Activated T-helper 1 cell treated with anti-CD3 and anti-CD28 coated beads, Interleukin-2, amount 50 U/mL, for 16 hours (primary cell): ENCODE data around the gene DGCR2.
"Not testable (repeated sequence)": the region's sequence is repeated elsewhere in the genome, so short reads cannot be mapped to it uniquely, and the experiment has no call there.

ENCODE experiments used
- DNase-seq, 2 donors: peaks; one replicate each; pipeline ENCODE4 v3.0.0-alpha.2; 2020; ENCODE audit warnings: low read depth in 1 of 2, low spot score in 1 of 2

The DGCR2 gene

DNA sequence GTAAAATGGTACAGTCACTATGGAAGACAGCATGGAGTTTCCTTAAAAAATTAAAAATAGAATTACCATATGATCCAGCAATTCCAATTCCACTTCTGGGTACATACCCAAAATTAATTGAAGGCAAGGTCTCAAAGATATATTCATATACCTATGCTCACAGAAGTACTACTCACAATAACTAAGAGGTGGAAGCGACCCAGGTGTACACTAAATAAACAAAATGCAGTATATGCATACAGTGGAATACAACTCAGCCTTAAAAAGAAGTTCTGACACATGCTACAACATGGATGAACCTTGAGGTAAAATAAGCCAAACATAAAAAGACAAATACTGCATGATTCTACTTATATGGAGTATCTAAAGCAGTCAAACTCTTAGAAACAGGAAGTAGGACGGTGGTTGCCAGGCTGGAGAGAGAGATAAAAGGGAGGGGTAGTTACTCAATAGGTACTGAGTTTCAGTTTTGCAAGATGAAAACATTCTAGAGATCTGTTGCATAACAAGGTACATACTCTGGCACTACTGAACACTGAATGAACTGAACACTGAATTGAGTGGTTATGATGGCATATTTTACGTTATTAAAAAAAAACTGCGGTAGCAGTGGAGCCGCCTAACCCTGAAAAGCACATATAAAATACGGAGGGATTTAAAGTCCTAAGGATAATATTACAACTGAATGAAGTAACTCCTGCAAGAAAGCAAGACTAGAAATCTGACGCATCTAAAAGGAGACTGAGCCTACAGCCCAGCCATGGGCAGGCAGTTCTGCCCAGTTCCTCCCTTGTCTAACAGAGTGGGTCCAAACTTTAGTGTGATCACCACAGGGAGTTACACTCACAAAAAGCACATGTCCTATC is 12.8 kb downstream of the DGCR2 start:
- peak in 1 of 2 donors; percentile 25 for DNase-seq

DNA sequence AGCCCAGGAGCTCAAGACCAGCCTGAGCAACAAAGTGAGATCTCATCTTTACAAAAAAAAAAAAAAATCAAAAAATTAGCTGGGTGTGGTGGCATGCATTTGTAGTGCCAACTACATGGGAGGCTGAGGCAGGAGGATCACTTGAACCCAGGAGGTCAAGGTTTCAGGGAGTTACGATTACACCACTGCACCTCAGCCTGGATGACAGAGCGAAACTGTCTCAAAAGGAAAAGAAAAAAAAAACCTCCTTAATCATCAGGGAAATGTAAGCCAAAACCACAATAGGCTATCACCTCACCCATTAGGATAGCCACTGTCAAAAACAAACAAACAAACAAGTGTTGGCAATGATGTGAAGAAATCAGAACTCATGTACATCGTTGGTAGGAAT is 13.4 kb downstream of the DGCR2 start:
- no peak for DNase-seq

DNA sequence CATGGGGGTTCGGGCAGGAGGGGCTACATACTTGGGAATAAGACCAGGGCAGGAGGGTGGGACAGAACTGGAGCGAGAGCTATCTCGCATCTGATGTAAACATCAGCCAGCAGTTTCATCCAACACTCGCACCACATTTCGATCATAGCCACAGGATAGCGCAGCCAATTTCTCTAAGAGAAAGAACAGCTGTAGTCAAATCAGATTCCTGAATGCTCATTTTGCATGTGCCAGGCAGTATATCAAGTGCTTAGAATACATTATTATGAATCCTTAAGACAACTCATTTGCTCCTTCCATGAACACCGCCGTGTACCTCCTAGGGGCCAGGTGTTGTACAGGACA is 14.5 kb downstream of the DGCR2 start:
- DNase-seq, result no peak

DNA sequence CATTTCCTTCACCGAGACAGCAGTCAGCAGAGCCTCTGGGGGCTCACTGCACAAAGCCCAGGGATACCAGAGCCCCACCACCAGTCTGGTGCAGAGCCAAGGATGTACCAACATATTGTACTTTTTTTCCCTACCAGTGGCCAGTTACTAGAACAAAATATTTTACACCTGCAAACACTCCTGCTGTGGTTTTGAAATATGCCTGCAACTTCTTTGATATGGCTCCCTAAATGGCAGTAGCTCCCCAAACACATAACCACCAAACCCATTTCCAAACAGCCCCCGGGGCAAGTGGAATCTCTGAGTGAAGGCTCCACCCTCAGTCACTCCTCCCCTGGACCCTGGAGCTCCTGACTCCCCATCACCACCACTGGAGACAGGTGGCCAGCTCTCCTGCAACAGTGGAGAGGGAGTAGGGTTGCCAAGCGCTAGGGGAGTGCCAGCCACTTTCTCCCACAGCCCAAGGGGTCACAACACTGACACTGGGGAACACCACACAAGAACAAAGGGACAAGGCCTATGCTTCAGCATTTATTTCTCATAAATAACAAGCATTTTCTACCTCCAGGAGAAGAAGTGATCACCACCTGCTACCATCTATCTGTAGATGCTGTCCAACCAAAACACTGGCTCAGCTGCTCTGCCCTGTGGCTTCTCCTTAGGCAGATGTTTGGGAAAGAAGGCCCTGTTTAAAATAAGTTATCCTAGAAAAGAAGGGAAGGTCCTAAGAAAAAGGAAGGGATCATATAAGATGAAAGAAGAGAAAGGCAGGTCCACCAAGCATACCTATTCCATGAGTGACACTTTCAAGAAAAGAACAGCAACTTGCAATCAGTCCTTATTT is 15.1 kb downstream of the DGCR2 start:
- DNase-seq, result no peak

DNA sequence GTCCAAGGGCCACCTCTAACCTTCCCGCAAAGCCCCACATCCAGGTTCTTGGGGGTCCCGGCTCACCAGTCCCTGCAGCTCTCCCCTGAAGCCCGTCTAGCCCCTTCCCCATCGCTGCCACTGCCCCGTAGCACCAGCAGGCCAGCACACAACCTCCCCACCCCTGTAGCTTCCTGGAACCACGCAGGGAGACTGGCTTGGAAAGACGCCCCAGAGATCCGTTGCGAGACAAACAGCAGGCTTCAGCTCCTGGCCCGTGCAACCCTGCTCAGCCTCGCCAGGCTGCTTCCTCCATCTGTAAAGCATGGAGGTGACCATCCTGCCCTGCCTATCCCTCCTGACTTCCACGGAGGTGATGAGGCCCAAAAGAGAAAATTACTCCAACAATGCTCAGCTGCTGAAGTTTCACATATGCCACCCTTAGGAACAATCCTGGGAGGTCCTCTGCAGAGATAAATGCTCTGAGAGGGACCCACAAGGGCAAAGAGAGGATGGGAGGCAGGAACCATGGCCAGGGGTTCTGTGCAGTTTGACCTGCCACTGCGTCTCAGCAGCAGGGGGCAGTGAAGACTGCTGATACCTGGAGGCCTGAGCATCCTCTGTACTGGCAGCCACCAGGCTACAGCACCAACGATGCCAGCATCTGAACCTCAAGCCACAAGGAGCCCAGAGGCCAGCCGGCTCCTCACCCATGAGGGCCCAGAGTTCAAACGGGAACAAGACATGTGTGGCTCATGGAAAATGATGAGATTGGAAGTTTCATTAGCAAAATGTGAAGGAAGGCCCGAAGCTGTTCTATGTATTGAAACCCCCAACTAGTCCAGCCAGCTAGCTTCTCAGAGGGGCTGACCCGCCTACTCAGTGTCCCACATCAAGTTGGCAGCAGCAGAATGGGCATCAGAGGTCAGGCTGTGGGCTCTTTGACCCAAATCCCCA is 16.1 kb downstream of the DGCR2 start:
- peak; percentile 13 to 15 for DNase-seq

DNA sequence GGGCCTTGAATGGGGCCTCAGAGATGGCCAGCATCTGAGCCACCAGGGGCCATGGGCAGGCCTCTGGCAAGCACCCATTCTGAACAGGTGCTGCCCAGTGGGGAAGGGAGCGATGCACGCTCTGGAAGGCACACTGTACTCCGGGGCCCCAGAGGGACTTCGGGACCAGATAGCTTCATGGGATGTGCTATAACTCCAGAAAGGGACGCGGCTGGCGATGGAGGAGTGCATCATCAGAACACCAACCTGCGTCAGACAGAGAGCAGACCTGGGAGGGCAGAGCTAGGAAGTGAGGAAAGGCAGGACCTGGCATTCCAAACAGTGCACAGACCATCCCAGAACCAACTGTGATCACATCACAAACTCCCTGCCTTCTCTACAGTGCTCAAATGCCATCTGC is 16.8 kb downstream of the DGCR2 start:
- DNase-seq, result no peak

DNA sequence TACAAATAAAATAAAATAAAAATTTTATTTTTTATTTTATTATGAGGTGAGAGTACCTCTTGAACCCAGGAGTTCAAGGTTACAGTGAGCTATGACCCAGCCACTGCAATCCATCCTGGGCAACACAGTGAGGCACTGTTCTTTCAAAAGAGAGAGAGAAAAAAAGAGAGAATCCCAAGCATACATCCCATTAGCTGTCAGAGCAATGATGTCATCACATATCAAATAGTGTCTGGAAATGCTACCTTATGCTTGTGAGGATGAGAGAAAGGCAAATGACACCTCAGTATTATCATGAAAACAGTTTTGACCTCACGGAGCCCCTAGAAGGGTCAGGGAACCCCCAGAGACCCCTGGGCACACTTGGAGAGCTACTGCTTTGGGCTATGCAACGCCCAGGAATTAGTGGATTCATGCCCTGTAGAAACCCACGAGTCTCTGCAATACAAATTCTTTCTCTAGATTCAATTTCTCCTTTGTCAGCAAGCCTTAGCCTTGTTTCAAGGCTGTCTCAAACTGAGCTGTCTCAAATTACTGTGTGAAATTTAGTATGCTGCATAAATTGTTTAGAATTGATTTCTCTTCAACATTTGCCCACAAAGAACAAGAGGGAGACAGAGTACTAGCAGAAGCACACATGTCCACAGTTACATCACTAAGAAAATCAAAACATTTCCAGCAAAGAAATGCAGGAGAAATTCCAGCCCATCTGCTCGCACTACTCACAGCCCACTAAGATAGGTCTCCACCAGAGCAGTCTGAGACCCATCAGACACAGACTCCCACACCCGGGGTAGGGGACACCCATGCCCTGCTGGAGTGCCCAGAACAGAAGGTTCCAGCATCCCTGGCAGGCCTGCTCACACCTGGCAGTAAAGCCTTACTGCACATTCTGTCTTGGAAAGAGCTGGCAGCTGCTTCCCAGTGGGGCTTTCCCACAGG is 18.1 kb downstream of the DGCR2 start:
- DNase-seq, result no peak

DNA sequence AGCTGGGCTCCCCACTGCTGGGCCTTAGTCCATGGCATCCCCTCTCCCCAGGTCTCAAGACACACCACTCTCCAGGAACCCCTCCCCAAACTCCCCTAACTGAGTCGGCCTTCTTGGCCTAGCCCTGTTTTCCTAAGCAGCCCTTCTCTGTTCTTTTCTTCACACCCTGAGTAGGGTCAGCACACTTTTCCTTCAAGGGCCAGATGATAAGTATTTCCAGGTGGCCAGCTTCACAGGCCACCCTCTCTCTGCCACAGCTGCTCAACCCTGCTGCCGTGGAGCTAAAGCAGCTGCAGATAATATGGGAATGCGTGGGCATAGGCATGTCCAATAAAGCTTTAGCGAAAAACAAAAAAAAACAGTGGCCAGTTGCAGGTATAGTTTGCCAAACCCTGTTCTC is 24.1 kb downstream of the DGCR2 start:
- DNase-seq, result no peak

DNA sequence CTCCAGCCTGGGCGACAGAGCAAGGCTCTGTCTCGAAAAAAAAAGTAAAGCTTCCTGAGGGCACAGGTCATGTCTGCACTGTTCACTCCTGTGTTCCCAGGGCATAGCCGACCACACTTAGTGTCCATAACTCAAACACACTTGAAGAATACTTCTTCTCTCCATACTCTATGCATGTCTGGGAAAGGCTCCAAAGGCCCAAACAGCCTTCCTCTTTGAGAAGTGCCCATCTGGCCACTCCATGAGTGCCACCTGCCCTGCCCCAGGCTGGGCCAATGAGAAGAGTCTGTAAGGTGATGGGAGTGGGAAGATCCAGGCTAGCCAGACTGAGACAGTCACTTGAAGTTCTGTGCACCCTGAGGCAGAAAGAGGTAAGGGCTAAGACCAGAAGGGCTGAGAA is 24.7 kb downstream of the DGCR2 start:
- DNase-seq, result no peak

DNA sequence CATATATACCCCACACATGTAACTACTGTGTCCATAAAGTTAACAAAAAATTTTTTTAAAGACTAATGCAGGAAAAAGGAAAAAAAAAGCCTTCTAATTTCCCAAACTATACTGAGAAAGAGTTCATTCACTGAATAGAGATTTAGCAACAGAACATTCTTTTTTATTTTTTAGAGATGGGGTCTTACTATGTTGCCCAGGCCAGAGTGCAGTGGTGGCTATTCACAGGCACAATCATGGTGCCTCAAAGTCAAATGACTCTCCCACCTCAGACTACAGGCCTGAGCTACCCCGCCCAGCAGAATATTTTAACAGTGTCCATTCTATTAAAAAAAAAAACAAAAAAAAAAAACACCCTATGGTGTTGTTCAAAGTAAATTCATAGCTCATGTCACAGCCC is 25.7 kb downstream of the DGCR2 start:
- no peak for DNase-seq

DNA sequence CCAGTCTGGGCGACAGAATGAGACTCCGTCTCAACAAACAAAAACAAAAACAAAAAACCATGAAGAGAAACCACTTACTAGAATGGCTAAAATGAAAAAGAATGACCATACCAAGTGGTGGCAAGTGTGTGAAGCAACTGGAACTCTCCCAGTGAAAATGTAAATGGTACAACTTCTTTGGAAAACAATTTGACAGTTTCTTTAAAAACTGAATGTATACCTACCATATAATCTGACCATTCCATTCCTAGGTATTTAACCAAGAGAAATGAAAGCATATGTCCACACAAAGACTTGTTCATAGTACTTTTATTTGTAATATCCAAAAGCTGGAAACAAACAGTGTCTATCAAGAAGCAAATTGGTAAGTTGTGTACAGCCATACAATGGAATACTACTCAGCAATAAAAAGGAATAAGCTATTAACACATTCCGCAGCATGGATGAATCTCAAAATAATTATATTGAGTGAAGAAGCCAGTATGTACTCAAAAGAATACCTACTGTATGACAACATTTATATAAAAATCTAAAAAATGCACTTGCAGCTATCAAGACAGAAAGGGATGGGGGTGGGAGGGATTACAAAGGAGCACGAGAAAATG is 27.7 kb downstream of the DGCR2 start:
- DNase-seq, result no peak

DNA sequence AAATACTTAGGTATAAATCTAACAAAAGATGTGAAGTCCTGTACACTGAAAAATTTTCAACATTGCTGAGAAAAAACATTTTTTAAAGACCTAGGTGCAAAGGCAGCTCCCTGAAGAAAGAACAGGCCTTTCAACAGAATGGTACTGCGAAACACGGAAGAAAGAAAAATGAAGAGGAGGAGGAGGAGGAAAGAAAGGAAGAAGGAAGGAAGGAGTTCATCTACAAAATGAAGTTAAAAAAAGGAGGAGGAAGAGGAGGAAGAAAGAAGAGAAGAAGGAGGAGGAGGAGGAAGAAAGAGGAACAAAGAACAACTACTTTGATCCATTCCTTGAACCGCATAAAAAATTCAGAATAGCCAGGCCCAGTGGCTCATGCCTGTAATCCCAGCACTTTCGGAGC is 29.5 kb downstream of the DGCR2 start:
- no peak for DNase-seq

DNA sequence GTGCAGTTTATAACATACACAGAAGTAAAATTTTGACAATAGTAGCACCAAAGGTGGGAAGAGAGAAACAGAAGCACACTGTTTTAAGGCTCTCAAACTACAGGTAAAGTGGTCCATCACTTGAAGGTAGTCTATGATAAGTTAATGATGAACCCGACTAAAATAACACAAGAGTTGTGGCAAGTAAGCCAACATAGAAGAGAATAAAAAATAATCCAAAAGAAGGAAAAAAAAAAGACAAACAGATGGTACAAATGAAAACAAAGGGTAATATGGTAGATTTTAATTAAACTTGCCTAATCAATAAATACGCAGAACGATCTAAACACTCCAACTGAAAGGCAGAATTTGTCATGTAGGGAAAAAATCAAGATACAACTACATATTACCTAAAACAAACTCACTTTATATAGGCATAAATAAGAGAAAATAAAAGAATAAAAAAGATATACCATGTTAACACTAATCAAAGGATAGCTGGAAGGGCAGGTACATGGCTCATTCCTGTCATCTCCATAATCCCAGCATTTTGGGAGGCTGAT is 31.6 kb downstream of the DGCR2 start:
- DNase-seq, result no peak

DNA sequence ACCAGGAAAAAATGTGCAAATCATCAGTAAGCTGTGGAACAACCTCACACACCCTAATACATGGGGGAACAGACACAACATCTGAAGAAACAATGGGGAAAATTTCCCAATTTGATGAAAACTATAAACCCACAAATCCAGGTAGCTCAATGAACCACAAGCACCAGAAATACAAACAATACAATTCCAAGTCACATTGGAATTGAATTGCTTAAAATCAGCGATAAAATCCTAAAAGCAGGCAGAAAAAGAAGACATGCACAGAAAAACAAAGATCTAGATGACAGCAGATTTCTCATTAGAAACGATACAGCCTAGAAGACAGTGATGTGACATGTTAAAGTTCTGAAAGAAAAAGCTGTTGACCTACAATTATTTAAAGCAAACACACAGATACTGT is 32.0 kb downstream of the DGCR2 start:
- DNase-seq, result no peak

DNA sequence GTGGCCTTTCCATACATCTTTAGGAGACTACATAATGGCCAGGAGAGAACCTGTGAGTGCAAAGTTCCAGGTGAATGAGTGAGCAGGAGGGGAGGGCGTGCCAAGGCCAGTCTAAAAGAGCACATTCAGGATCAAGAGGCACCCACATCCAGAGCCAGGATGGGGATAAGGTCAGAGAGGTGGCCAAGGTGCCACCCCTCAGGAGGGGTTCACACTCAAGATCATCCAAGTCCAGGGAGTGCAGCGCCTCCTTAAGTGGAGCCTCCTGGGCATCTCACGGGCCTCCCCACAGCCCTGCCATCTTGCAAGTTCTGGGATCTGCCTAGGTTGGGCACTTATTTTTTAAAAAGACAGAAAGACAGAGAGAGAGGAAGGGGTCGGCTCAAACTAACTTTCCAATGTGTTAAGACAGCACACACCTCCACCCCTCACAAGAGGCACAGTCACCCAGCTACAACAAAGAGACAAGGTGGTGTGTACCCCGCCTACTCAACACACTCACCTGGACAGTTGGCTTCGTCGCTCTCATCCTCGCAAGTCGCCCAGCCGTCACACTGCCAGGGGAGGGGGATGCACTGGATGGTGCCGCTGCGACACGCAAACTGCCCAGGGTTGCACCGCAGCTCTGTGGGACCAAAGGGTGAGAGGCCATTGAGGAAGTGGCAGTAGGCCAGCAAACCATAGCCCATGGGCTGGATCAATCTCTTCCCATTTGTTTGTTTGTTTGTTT is 33.2 kb downstream of the DGCR2 start:
- no peak for DNase-seq

DNA sequence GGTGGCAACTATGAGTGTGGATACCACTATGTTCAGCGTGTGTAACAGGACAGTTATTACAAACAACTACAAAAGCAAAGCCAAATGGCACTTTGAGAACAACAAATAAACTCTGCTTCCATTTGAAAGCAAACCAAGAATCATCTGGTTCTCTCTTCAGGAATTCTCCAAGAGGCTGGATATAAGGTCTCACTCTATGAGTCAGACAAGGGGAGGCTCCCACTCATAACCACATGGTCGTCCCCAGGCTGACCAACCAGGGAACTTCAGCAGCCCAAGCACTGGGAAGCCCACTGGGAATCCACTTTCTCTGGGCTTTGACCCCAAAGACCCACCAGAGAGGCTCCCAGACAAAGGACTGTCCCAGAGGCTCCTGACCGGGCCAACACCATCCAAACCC is 35.3 kb downstream of the DGCR2 start:
- DNase-seq, result no peak

DNA sequence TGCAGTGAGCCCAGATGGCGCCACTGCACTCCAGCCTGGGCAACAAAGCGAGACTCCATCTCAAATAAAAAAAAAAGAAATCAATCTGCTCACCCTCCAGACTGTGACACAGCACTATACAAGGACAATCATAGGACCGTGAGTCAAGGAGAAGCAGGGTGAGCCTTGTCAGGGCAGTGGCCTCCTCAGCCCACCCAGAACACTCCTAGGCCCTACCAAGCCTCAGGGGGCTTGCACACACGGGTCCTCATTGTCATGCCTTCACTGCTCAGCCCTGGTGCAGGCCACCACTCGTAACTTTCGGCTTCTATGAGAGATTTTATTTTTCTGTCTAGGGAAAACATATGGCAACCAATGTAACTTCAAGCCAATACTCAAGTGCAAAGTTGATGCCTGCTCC is 35.8 kb downstream of the DGCR2 start:
- DNase-seq, result no peak

DNA sequence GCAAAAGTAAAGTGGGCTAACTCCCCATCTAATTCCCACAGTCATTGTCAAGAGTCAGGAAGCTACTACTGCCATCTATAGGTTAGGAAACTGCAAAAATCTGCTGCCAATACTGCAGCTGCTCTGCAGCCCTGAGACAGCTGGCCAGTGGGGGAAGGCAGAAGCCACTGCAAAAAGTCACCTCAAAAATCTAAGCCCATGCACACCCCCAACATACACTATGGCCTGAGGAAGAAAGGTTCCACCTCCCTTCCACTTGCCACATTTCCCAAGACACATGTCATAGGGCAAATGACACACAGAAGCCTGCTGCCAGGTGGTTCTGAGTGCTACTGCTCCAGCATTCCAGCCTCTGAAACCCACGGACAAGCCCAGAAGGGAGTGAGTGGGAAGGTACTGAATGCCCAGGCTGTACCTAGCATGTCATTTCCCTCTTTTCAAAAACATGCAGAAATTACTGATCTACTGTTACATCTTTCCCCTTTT is 36.9 kb downstream of the DGCR2 start:
- DNase-seq, result no peak

DNA sequence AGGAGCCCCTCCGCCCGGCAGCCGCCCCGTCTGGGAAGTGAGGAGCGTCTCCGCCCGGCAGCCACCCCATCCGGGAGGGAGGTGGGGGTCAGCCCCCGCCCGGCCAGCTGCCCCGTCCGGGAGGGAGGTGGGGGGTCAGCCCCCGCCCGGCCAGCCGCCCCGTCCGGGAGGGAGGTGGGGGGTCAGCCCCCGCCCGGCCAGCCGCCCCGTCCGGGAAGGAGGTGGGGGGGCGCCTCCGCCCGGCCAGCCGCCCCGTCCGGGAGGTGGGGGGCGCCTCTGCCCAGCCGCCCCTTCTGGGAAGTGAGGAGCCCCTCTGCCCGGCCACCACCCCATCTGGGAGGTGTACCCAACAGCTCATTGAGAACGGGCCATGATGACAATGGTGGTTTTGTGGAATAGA is 37.6 kb downstream of the DGCR2 start:
- not testable (repeated sequence) for DNase-seq
